Inferior parietal cortex (tissue), 1 donor: Measurements from ENCODE around the gene FGD2.
A peak's percentile ranks its signal among the peaks of the same experiment; 100 is the strongest.

Source experiments
- DNase-seq: peaks from one replicate; pipeline ENCODE4 v3.0.0-alpha.2; 2016; ENCODE audit errors: extremely low spot score

Gene FGD2

GRCh38 chr6:37005061-37005810, at the start of gene FGD2:
FGD2 (plus strand) TSS chr6:37005655; CDS start chr6:37005818, 163 bp downstream.
- no peak for DNase-seq

GRCh38 chr6:36955671-36956445, 49.6 kb upstream of the FGD2 start:
- no peak for DNase-seq

GRCh38 chr6:36956446-36956820, 49.0 kb upstream of the FGD2 start:
- DNase-seq: no peak

- no peak for DNase-seq
Measured at GRCh38 chr6:36957773-36958271, 47.6 kb upstream of the FGD2 start.

GRCh38 chr6:36958775-36959554, 46.5 kb upstream of the FGD2 start:
- DNase-seq: no peak

- DNase-seq: no peak
Measured at GRCh38 chr6:36959555-36960250, 45.8 kb upstream of the FGD2 start.

GRCh38 chr6:36961441-36962435, 43.7 kb upstream of the FGD2 start:
- no peak for DNase-seq

- DNase-seq: peak; percentile 62
Measured at GRCh38 chr6:36962874-36963273, 42.6 kb upstream of the FGD2 start.

- DNase-seq: no peak
Measured at GRCh38 chr6:36963451-36964290, 41.8 kb upstream of the FGD2 start.

GRCh38 chr6:36964349-36964748, 41.1 kb upstream of the FGD2 start:
- no peak for DNase-seq

- no peak for DNase-seq
Measured at GRCh38 chr6:36964908-36965307, 40.5 kb upstream of the FGD2 start.

- no peak for DNase-seq
Measured at GRCh38 chr6:36967301-36967700, 38.2 kb upstream of the FGD2 start.

- no peak for DNase-seq
Measured at GRCh38 chr6:36967757-36968156, 37.7 kb upstream of the FGD2 start.

GRCh38 chr6:36968266-36968977, 37.0 kb upstream of the FGD2 start:
- DNase-seq: no peak

- no peak for DNase-seq
Measured at GRCh38 chr6:36969240-36969691, 36.2 kb upstream of the FGD2 start.

- DNase-seq: no peak
Measured at GRCh38 chr6:36969988-36970891, 35.2 kb upstream of the FGD2 start.
